ENCODE measurements around the gene CDKN2D.
A peak's percentile ranks its signal among the peaks of the same experiment; 100 is the strongest.
"Not testable (repeated sequence)": the region's sequence is repeated elsewhere in the genome, so short reads cannot be mapped to it uniquely, and the experiment has no call there.

CDKN2D gene

DNA sequence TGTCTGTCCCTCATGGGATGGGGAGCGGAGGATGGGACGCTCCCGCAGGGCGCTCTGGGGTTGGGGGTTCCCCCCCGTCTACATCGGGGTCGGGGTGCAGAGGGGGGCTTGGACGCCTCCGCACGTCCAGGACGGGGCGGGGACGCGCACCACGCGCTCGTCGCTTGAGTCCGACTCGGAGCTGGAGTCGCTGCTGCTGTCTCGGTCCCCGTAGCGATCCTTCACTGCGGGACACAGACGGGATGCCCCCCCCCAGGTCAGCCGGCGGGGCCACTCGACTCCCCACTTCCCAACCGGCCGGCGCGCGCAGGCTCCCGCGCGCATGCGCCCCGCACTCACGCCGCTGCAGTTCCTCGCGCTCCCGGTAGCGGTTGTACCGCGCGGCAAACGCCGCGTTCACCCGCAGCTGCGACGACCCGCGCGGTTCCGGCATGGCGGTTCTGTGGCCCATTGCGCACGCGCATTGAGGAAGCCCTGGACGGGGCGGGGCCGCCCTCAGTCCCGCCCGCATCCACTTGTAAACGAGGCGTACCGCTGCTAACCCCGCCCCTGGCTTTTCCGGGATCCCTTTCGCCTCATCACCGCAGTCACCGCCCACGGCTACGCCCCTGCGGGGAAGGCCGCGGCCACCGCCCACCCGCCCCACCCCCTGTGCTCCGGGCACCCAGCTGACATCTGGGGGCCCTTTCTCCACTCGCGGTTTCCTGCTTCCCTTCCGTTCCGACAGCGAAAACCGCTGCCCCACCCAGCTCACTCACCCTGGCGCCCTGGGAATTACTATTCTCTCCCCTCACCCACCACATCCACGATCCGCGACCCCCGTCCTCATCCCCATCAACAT lies 3.0 kb downstream of the CDKN2D start, which contains the start of gene KRI1:
Gene KRI1 (minus strand): TSS at position 444 of the 841 bp plus-strand sequence. CDS start 11 bp downstream, at position 433.
- Mint-ChIP-seq H3K36me3 (peaks cover 3% of the 10 kb centered on the region), H3K4me1 (ENCODE audit: low read depth) (peaks cover 48% of the 10 kb centered on the region)

DNA sequence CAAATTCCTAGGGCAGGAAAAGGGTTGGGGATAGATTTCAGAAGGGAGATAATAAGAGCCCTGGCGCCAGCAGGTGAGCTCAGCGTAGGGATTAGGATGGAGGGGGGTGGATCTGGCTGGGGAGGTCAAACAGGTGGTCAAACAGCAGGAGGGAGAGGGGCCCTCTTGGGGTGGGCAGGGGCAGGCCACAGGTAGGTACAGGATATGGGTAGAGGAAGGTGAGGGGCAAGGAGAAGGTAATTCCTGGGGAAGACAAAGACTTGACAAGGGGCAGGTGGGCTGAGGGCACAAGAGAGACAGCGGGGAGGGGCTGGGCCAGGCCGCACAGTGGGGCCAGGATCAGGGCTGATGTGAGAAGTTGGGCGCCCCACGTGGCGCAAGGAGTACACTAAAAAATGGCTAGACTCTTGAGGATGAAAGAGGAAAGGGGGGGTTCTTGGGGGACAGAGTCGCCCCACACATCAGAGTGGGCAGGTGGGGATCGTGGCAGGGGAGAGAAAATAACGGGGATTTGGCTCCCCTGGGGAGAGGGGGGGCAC lies 3.7 kb downstream of the CDKN2D start:
- Mint-ChIP-seq H3K27me3 (no peaks in the 10 kb centered on the region), H3K9me3 (ENCODE audit: low read depth) (no peaks in the 10 kb centered on the region), H3K4me3 (peak overlapping the region; percentile 98), H3K4me1 (ENCODE audit: low read depth) (peaks cover 47% of the 10 kb centered on the region), H3K36me3 (peaks cover 3% of the 10 kb centered on the region), H3K27ac (peak overlapping the region; percentile 95)

More for the DNA sequence above, 3.0 kb downstream of the CDKN2D start, which contains the start of gene KRI1:
- H3K9me3 Mint-ChIP-seq (ENCODE audit: low read depth) = no peaks in the 10 kb centered on the region
- H3K27me3 Mint-ChIP-seq = no peaks in the 10 kb centered on the region
- peak within 1 kb of the TSS; percentile 98 for H3K4me3 Mint-ChIP-seq
- H3K27ac Mint-ChIP-seq = peak within 1 kb of the TSS; percentile 95

DNA sequence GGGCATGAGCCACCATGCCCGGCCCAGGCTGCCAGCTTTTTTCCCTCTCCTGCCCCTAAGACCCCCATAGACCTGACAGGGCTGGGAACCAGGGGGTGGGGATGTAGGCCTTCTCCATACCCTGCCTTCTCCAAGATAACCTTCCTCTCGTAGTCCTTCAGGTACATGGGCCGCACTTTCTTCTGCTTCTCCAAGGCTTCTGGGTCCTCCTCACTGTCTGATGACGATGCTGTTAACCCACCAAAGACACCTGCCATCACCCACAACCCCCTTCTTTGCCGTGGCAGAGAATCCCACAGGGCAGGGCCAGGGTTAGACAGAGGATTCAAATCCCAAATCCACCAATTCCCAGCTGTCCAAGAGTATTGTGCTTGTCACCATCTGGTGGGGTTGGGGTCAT lies 6.2 kb downstream of the CDKN2D start:
- H3K9me3 Mint-ChIP-seq (ENCODE audit: low read depth) = no peaks in the 10 kb centered on the region
- H3K36me3 Mint-ChIP-seq = peaks cover 3% of the 10 kb centered on the region
- peaks cover 34% of the 10 kb centered on the region for H3K4me1 Mint-ChIP-seq (ENCODE audit: low read depth)
- H3K27ac Mint-ChIP-seq = no peak overlapping the region
- no peaks in the 10 kb centered on the region for H3K27me3 Mint-ChIP-seq
- H3K4me3 Mint-ChIP-seq = no peak overlapping the region

DNA sequence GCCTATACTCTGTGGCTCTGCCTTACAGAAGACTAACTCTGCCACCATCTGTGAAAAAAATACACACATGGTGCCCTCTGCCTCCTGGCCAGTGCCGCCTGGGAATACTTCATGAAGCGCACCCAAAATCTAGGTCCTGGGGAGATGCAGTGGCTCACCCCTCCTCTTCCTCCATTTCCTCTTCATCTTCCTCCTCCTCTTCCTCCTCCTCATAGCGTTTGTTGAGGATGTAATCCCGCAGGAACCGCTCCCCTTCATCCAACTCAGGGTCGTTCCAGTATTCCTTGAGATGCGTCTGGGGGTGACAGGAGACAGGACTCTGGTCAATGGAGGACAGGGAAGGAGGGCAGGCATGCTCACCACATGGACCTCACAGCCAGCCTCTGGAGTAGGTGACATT lies 8.6 kb downstream of the CDKN2D start:
- Mint-ChIP-seq H3K36me3 (peaks cover 2% of the 10 kb centered on the region), H3K27me3 (no peaks in the 10 kb centered on the region), H3K4me3 (no peak overlapping the region), H3K27ac (no peak overlapping the region), H3K9me3 (ENCODE audit: low read depth) (no peaks in the 10 kb centered on the region), H3K4me1 (ENCODE audit: low read depth) (peaks cover 31% of the 10 kb centered on the region)

DNA sequence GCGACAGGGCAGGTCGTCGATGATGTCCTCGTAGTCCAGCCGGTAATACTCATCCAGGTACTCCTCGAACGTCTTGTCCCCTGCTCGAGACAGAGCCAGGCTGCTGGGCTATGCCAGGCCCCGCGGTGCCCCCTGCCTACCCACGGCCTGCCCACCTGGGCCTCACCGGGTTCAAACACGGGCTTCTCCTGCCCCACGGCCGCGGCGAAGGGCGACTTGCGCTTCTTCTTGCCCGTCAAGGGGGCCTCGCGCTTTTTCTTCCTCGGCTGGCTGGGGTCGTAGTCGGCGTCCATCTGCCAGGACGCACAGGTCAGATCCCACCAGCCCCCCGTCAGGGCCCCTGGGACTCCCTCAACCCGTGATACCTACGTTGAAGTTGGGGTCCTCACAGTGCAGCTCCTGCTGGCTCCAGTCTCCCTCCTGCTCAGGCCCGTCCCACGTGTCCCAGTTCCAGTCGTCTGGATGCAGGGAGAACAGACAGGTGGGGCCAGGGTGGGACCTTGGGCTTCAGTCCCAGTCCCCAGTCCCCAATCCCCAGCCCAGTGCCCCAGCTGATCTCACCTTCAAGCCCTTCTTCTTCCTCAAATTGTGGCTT lies 11.1 kb downstream of the CDKN2D start:
- Mint-ChIP-seq H3K4me3 (no peak overlapping the region), H3K27ac (peak overlapping the region; percentile 41), H3K4me1 (ENCODE audit: low read depth) (peaks cover 40% of the 10 kb centered on the region), H3K36me3 (no peaks in the 10 kb centered on the region), H3K9me3 (ENCODE audit: low read depth) (no peaks in the 10 kb centered on the region), H3K27me3 (no peaks in the 10 kb centered on the region)

DNA sequence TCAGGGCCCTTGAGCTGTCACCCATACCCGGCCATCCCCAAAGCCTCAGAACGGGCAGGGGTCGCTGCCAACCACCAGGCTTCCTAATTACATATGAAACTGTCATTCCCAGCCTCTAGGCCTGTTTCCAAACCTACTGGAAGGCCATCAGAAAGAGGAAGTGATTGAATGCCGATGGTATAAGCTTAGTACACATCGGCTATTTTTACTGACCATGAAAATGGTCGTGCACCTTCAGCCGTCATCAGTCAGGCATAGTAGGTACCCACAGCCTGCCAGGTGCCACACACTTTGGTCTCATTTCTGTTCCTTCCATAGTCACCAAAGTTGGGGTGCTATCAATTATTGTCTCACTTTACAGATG lies 13.2 kb downstream of the CDKN2D start:
- H3K9me3 Mint-ChIP-seq (ENCODE audit: low read depth) = no peaks in the 10 kb centered on the region
- H3K4me1 Mint-ChIP-seq (ENCODE audit: low read depth) = peaks cover 44% of the 10 kb centered on the region
- H3K27me3 Mint-ChIP-seq = no peaks in the 10 kb centered on the region
- H3K4me3 Mint-ChIP-seq = no peak overlapping the region
- no peak overlapping the region for H3K27ac Mint-ChIP-seq
- H3K36me3 Mint-ChIP-seq = no peaks in the 10 kb centered on the region

DNA sequence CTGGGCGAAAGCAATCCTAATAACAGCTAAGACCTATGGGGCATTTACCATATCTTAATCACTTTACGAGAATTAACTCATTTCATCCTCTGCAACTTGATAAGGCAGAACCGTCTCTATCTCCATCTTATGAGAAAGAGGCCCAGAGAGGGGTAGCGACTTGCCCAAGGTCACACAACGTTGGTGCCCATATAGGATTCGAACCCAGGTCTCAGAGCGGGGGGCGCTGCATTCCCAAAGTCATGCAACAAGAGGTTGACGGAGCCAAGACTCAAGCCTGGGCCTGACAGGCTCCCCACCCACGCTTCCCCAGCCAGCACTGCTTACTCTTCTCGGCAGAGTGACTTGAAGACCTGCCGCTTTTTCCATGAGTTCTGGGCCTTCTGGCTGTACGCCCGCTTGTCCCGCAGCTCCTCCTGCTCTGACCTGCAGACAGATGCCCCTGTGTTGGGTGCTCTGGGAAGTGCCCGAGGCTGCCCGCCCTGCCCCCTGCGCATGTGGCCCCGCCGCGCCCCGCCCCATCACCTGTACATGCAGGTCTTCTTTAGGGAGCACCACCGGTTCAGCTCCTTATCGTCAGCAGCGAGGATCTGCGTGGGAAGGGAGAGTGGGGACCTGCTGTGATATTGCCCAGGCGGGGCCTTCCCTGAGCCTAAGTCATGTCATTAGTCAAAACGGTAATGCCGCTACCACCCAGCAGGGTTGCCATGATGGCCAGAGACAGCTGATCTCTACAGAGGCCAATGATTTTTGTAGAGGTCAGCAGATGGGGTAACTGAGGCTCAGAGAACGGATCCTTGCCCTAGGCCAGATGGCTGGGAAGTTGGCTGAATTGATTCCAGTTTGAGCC lies 13.8 kb downstream of the CDKN2D start:
- no peaks in the 10 kb centered on the region for H3K27me3 Mint-ChIP-seq
- H3K36me3 Mint-ChIP-seq = no peaks in the 10 kb centered on the region
- H3K4me1 Mint-ChIP-seq (ENCODE audit: low read depth) = peaks cover 50% of the 10 kb centered on the region
- peak overlapping the region; percentile 82 for H3K27ac Mint-ChIP-seq
- no peaks in the 10 kb centered on the region for H3K9me3 Mint-ChIP-seq (ENCODE audit: low read depth)
- H3K4me3 Mint-ChIP-seq = peak overlapping the region; percentile 59

DNA sequence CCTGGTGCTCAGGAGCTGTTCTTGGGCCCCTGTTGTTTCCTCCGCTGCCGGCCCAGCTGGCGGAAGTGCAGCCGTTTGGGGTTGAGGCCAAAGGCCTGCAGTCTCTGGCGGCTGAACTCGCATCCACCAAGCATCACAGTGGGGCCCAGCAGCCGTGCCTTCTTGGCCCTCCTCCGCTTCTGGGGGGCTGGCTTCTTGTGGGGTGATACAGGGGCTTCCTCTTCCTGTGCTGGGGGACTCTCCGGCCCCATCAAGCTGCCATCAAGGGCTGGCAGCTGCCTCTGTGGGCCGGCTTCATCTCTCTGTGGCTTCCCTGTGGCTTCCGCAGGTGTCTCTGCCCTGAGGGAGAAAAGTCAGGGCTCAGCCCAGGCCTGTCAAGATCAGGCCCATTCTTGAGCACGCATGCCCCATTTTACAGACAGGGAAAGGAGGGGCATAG lies 14.8 kb downstream of the CDKN2D start:
- Mint-ChIP-seq H3K36me3 (no peaks in the 10 kb centered on the region), H3K27me3 (no peaks in the 10 kb centered on the region), H3K4me3 (peak overlapping the region; percentile 59), H3K9me3 (ENCODE audit: low read depth) (no peaks in the 10 kb centered on the region), H3K27ac (peak overlapping the region; percentile 82), H3K4me1 (ENCODE audit: low read depth) (peaks cover 50% of the 10 kb centered on the region)

DNA sequence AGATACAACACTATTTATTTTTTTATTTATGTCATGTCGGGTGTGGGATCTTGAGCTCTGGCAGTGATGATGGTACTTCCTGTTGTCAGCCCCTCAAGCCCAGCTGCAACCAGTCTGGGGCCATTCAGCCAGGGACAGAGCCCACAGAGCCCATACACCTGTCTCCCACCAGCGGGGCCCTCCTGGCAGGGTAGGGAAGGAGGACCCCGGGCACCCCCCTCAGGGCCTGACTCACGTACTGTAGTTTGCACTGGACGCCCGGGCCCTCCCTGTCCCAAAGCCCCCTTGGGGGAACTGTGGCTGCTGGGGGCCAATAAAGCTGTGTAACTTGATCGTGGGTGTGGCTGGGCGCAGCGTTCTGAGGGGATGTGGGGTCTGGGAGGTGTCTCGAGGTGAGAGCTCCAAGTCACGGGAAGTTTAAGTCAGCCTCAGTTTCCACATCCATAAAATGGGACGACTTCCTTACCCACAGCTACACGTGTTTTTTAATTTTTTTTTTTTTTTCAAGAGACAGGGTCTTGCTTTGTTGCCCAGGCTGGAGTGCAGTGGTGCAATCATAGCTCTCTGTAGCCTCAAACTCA lies 15.6 kb downstream of the CDKN2D start:
- peak overlapping the region; percentile 82 for H3K27ac Mint-ChIP-seq
- H3K4me3 Mint-ChIP-seq = peak overlapping the region; percentile 59
- peaks cover 50% of the 10 kb centered on the region for H3K4me1 Mint-ChIP-seq (ENCODE audit: low read depth)
- H3K9me3 Mint-ChIP-seq (ENCODE audit: low read depth) = no peaks in the 10 kb centered on the region
- no peaks in the 10 kb centered on the region for H3K36me3 Mint-ChIP-seq
- no peaks in the 10 kb centered on the region for H3K27me3 Mint-ChIP-seq

DNA sequence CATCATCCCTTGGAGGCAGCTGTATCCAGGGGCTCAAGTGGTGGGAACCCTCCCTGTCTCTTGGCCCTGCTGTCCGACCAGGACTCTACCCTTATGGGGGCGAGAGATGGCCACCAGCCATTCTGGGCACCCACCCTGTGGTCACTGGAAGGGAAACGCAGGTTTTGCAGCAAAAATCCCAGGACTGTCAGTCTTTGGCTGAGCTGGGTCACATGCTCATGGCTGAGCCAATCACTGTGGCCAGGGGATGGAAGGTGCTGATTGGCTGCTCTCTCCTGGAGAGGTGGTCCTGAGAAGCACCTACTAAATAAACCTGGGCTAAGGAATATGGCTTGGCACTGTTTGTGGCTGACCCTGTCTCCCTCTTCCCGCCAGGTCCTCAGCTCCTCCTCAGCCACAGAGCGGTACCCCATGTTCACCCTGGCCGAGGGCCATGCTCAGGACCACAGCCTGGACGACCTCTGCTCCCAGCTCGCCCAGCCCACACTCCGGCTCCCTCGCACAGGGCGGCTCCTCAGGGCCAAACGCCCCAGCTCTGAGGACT lies 16.2 kb downstream of the CDKN2D start:
- Mint-ChIP-seq H3K9me3 (ENCODE audit: low read depth) (no peaks in the 10 kb centered on the region), H3K27ac (no peak overlapping the region), H3K4me3 (peak overlapping the region; percentile 7), H3K4me1 (ENCODE audit: low read depth) (peaks cover 50% of the 10 kb centered on the region), H3K36me3 (no peaks in the 10 kb centered on the region), H3K27me3 (no peaks in the 10 kb centered on the region)

DNA sequence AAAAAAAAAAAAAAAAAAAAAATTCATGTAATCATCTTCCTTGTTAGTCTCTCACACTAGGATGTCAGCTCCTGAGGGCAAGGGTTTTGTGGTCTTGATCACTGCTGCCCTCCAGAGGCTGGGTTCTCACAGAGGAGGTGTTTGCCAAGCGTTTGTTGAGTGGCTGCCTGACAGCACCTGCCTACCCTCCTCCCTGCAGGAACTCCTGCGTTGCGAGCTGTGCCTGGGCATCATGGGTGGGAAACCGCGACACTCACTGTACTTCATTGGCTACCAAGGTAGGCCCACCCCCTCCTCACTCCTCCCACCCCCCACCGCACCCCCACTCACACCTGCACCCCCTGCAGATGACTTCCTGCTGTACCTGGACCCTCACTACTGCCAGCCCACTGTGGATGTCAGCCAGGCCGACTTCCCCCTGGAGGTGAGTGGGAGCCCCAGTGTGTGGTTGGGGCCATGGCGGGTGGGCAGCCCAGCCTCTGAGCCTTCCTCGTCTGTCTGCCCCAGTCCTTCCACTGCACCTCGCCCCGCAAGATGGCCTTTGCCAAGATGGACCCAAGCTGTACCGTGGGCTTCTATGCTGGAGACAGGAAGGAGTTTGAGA lies 17.0 kb downstream of the CDKN2D start:
- H3K4me1 Mint-ChIP-seq (ENCODE audit: low read depth) = peaks cover 50% of the 10 kb centered on the region
- peak overlapping the region; percentile 66 for H3K27ac Mint-ChIP-seq
- no peaks in the 10 kb centered on the region for H3K27me3 Mint-ChIP-seq
- no peaks in the 10 kb centered on the region for H3K9me3 Mint-ChIP-seq (ENCODE audit: low read depth)
- no peaks in the 10 kb centered on the region for H3K36me3 Mint-ChIP-seq
- no peak overlapping the region for H3K4me3 Mint-ChIP-seq

DNA sequence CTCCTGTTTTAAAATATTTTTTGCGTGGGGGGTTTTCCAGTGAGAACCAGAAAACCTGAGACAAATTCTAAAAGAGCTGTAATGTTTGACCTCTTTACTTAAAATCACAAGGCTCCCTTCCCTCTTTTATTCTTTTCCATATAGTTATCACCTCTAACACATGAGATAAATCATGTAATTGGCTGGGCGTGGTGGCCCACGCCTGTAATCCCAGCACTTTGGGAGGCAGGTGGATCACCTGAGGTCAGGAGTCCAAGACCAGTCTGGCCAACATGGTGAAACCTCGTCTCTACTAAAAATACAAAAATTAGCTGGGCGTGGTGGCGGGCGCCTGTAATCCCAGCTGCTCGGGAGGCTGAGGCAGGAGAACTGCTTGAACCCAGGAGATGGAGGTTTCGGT lies 17.8 kb downstream of the CDKN2D start:
- H3K27me3 Mint-ChIP-seq; H3K36me3 Mint-ChIP-seq; H3K9me3 Mint-ChIP-seq (ENCODE audit: low read depth); H3K4me3 Mint-ChIP-seq: not testable (repeated sequence)
- H3K4me1 Mint-ChIP-seq (ENCODE audit: low read depth) = peaks cover 46% of the 10 kb centered on the region
- peak overlapping the region; percentile 41 for H3K27ac Mint-ChIP-seq

DNA sequence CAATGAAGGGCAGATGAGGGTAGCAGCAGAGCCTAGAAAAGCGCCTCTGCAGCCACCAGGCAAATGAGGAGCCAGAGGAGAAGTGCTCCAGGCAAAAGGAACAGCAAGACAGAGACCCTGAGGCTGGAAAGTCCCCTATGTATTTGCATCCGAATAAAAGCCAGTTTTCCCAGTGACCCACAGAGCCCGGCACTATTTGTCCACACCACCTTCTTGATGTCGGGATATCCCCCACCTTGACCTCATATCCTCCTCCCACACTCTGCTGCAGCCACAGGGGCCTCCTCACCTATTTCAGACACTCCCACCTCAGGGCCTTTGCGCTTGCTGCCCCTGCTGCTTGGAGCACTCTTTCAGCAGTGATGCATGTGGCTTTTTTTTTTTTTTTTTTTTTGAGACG lies 18.4 kb downstream of the CDKN2D start:
- Mint-ChIP-seq H3K4me3 (no peak overlapping the region), H3K27ac (no peak overlapping the region), H3K9me3 (ENCODE audit: low read depth) (no peaks in the 10 kb centered on the region), H3K36me3 (no peaks in the 10 kb centered on the region), H3K4me1 (ENCODE audit: low read depth) (peaks cover 39% of the 10 kb centered on the region), H3K27me3 (no peaks in the 10 kb centered on the region)

DNA sequence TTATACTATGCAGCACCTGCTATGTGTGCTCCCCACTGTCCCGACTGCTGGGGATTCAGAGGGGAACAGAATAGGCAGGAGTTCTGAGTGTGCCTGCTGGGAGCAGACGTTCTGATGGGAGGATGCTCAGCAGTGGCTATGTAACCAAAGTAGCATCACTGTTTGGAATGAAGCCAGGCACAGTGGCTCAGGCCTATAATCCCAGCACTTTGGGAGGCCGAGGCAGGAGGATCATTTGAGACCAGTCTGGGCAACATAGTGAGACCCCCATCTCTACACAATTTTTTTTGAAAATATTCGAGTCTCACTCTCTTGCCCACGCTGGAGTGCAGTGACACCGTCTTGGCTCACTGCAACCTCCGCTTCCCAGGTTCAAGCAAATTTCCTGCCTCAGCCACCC lies 19.0 kb downstream of the CDKN2D start:
- Mint-ChIP-seq H3K9me3 (ENCODE audit: low read depth) (no peaks in the 10 kb centered on the region), H3K36me3 (no peaks in the 10 kb centered on the region), H3K4me1 (ENCODE audit: low read depth) (peaks cover 39% of the 10 kb centered on the region), H3K4me3 (no peak overlapping the region), H3K27ac (no peak overlapping the region), H3K27me3 (no peaks in the 10 kb centered on the region)

All from activated naive CD8-positive, alpha-beta T cell (primary cell).